Mesenchymal stem cell (in vitro differentiated cells and primary cell): ENCODE data around the gene COASY.

Experiments used
- DNase-seq: peaks from one replicate; pipeline ENCODE4 v3.0.0-alpha.2; 2013
- H2AFZ ChIP-seq: one replicate; pipeline ENCODE4 v1.6.1; 2013; ENCODE audit warnings: low read depth, mild to moderate bottlenecking, control low read depth, inconsistent platforms, low read length, moderate library complexity
- H2AK5ac ChIP-seq: 2 replicates; pipeline ENCODE4 v1.6.1; 2013; ENCODE audit warnings: low read length, moderate library complexity, mild to moderate bottlenecking, inconsistent platforms; ENCODE audit not compliant: severe bottlenecking
- H2BK120ac ChIP-seq: one replicate; pipeline ENCODE4 v1.6.1; 2013; ENCODE audit warnings: low read depth, mild to moderate bottlenecking, inconsistent platforms, low read length, moderate library complexity
- H2BK12ac ChIP-seq, 2 experiments: one replicate each; pipeline ENCODE4 v1.6.1; 2013; ENCODE audit warnings: inconsistent platforms in 2 of 2, low read length in 2 of 2, mild to moderate bottlenecking in 2 of 2, moderate library complexity in 2 of 2, control low read depth in 1 of 2
- H2BK15ac ChIP-seq: one replicate; pipeline ENCODE4 v1.6.1; 2013; ENCODE audit warnings: mild to moderate bottlenecking, low read depth, inconsistent platforms; ENCODE audit not compliant: poor library complexity, severe bottlenecking
- H2BK5ac ChIP-seq: 2 replicates; pipeline ENCODE4 v1.6.1; 2013; ENCODE audit warnings: low read depth, mild to moderate bottlenecking, low read length, control low read depth, inconsistent platforms; ENCODE audit not compliant: poor library complexity, severe bottlenecking
- H3K14ac ChIP-seq, 2 experiments: one replicate each; pipeline ENCODE4 v1.6.1; 2013; ENCODE audit warnings: inconsistent platforms in 2 of 2, low read length in 2 of 2, control low read depth in 1 of 2, mild to moderate bottlenecking in 1 of 2, moderate library complexity in 1 of 2
- H3K18ac ChIP-seq, 2 experiments: one replicate each; pipeline ENCODE4 v1.6.1; 2013; ENCODE audit warnings: inconsistent platforms in 2 of 2, low read length in 2 of 2, control low read depth in 1 of 2, low read depth in 1 of 2, mild to moderate bottlenecking in 1 of 2
- H3K23ac ChIP-seq, 2 experiments: one replicate each; pipeline ENCODE4 v1.6.1; 2013; ENCODE audit warnings: inconsistent platforms in 2 of 2, low read length in 2 of 2, mild to moderate bottlenecking in 2 of 2, moderate library complexity in 2 of 2, control low read depth in 1 of 2
- H3K27ac ChIP-seq: 2 replicates; pipeline ENCODE4 v1.5.1; 2013; ENCODE audit warnings: mild to moderate bottlenecking, moderate library complexity, low read length, control low read depth, inconsistent platforms; ENCODE audit not compliant: poor library complexity, severe bottlenecking
- H3K27me3 ChIP-seq, 2 experiments: 2 replicates each; pipeline versions ENCODE4 v1.6.1 to v1.7.0; 2013; ENCODE audit warnings: low read length in 2 of 2, mild to moderate bottlenecking in 2 of 2, moderate library complexity in 2 of 2, control low read depth in 1 of 2, inconsistent platforms in 1 of 2; ENCODE audit not compliant: control insufficient read depth in 1 of 2, insufficient read depth in 1 of 2
- H3K36me3 ChIP-seq, 2 experiments: 2 replicates each; pipeline versions ENCODE4 v1.6.1 to v1.7.0; 2013; ENCODE audit warnings: low read length in 2 of 2, control low read depth in 1 of 2, inconsistent platforms in 1 of 2, low read depth in 1 of 2, mild to moderate bottlenecking in 1 of 2; ENCODE audit not compliant: insufficient read depth in 2 of 2, control insufficient read depth in 1 of 2
- H3K4ac ChIP-seq, 2 experiments: one replicate each; pipeline ENCODE4 v1.6.1; 2013; ENCODE audit warnings: inconsistent platforms in 2 of 2, low read length in 2 of 2, mild to moderate bottlenecking in 2 of 2, moderate library complexity in 2 of 2, control low read depth in 1 of 2, low read depth in 1 of 2
- H3K4me1 ChIP-seq: 2 replicates; pipeline ENCODE4 v1.6.1; 2013; ENCODE audit warnings: low read depth, low read length, control low read depth; ENCODE audit not compliant: control insufficient read depth, insufficient read depth
- H3K4me2 ChIP-seq: 2 replicates; pipeline ENCODE4 v1.6.1; 2013; ENCODE audit warnings: low read length, mild to moderate bottlenecking, inconsistent platforms; ENCODE audit not compliant: poor library complexity, severe bottlenecking
- H3K4me3 ChIP-seq, 2 experiments: 2 replicates each; pipeline versions ENCODE4 v1.5.1 to v1.7.0; 2013; ENCODE audit warnings: low read length in 2 of 2, mild to moderate bottlenecking in 2 of 2, control low read depth in 1 of 2, low read depth in 1 of 2; ENCODE audit not compliant: insufficient read depth in 1 of 2
- H3K79me1 ChIP-seq: replicated peaks from 2 replicates; pipeline ENCODE4 v1.6.1; 2013; ENCODE audit warnings: mild to moderate bottlenecking, control low read depth, low read length, inconsistent platforms; ENCODE audit not compliant: poor library complexity, severe bottlenecking
- H3K9ac ChIP-seq: 2 replicates; pipeline ENCODE4 v1.7.0; 2013; ENCODE audit warnings: mild to moderate bottlenecking, low read length, moderate library complexity
- H3K9me3 ChIP-seq: 2 replicates; pipeline ENCODE4 v1.7.0; 2013; ENCODE audit warnings: mild to moderate bottlenecking, low read length; ENCODE audit not compliant: control insufficient read depth
- H4K8ac ChIP-seq: one replicate; pipeline ENCODE4 v1.6.1; 2013; ENCODE audit warnings: inconsistent platforms, mild to moderate bottlenecking, low read length, moderate library complexity
- H4K91ac ChIP-seq: one replicate; pipeline ENCODE4 v1.6.1; 2013; ENCODE audit warnings: mild to moderate bottlenecking, low read length, inconsistent platforms
- WGBS: methylation state at CpG from one replicate; pipeline ENCODE4 v1.1.7; 2013; ENCODE audit warnings: mixed read lengths; 5-methylcytosine and 5-hydroxymethylcytosine counted together

Gene COASY

GRCh38 chr17:42514279-42514678 lies 47.7 kb upstream of the COASY start:
- Histone ChIP-seq H3K79me1 (no peaks in the 10 kb centered on the region), H3K27ac (no peak overlapping the region), H3K23ac (no peak overlapping the region), H3K4me1 (peaks cover 14% of the 10 kb centered on the region), H4K91ac (peak overlapping the region; percentile 43), H3K4ac (peak overlapping the region in 1 of 2 experiments; percentile 13), H3K18ac (peak overlapping the region; percentile 5 to 16), H3K9ac (peak overlapping the region; percentile 48), H3K36me3 (peaks cover 39 to 52% of the 10 kb centered on the region in 2 experiments), H3K4me2 (no peak overlapping the region), H3K4me3 (no peak overlapping the region), H2BK12ac (peak overlapping the region; percentile 4 to 40), H3K9me3 (no peaks in the 10 kb centered on the region), H2AFZ (no peak overlapping the region), H2BK15ac (no peak overlapping the region), H3K27me3 (no peaks in the 10 kb centered on the region), H2AK5ac (no peak overlapping the region), H2BK5ac (no peak overlapping the region), H2BK120ac (no peak overlapping the region), H4K8ac (peak overlapping the region; percentile 10), H3K14ac (no peak overlapping the region)
- WGBS, result 99% methylated on average over 11 of the region's 11 CpGs
- no peak for DNase-seq

DNA sequence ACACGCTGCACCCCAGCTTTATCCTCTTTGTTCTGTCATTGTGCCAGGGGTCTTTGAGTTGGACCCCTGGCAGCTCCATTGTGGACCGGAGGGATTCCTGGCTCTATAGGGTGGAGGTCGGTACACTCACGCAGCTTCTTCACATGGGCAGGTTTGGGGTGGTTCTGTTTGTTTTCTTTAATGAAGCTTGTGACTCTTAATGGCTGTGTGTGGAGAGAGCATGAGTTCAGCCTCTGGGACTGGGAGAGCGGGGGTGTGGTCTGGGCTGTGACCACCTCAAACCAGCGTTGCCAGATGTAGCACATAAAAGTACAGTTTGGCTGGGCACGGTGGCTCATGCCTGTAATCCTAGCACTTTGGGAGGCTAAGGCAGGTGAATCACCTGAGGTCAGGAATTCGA lies 47.1 kb upstream of the COASY start:
- H3K79me1 ChIP-seq, result no peaks in the 10 kb centered on the region
- H3K4me3 ChIP-seq, result no peak overlapping the region
- no peak overlapping the region for H2BK15ac ChIP-seq
- no peak overlapping the region for H3K4me2 ChIP-seq
- H2AFZ ChIP-seq, result no peak overlapping the region
- peaks cover 33 to 48% of the 10 kb centered on the region in 2 experiments for H3K36me3 ChIP-seq
- H3K4me1 ChIP-seq, result peaks cover 20% of the 10 kb centered on the region
- no peak overlapping the region for H2AK5ac ChIP-seq
- H3K4ac ChIP-seq, result no peak overlapping the region
- H3K9ac ChIP-seq, result peak overlapping the region; percentile 48
- H4K91ac ChIP-seq, result no peak overlapping the region
- no peak for DNase-seq
- H3K27ac ChIP-seq, result no peak overlapping the region
- H3K9me3 ChIP-seq, result no peaks in the 10 kb centered on the region
- no peak overlapping the region for H2BK120ac ChIP-seq
- H2BK5ac ChIP-seq, result no peak overlapping the region
- H3K23ac ChIP-seq, result no peak overlapping the region
- H4K8ac ChIP-seq, result no peak overlapping the region
- H3K27me3 ChIP-seq, result no peaks in the 10 kb centered on the region
- WGBS, result 88% methylated on average over 8 of the region's 8 CpGs
- H3K18ac ChIP-seq, result peak overlapping the region; percentile 4 to 74
- H3K14ac ChIP-seq, result no peak overlapping the region
- no peak overlapping the region for H2BK12ac ChIP-seq

GRCh38 chr17:42517516-42517915 lies 44.4 kb upstream of the COASY start:
- Histone ChIP-seq H2AFZ (no peak overlapping the region), H3K4me1 (peaks cover 43% of the 10 kb centered on the region), H3K9ac (peak overlapping the region; percentile 85), H3K4ac (peak overlapping the region in 1 of 2 experiments; percentile 97), H4K8ac (no peak overlapping the region), H3K9me3 (no peaks in the 10 kb centered on the region), H2BK120ac (peak overlapping the region; percentile 3), H2AK5ac (no peak overlapping the region), H3K79me1 (no peaks in the 10 kb centered on the region), H3K36me3 (peaks cover 32 to 47% of the 10 kb centered on the region in 2 experiments), H3K27ac (peak overlapping the region; percentile 100), H3K4me2 (no peak overlapping the region), H4K91ac (peak overlapping the region; percentile 53), H3K18ac (peak overlapping the region in 1 of 2 experiments; percentile 5), H2BK5ac (no peak overlapping the region), H3K27me3 (no peaks in the 10 kb centered on the region), H2BK15ac (no peak overlapping the region), H3K14ac (no peak overlapping the region), H3K4me3 (no peak overlapping the region), H3K23ac (no peak overlapping the region), H2BK12ac (peak overlapping the region in 1 of 2 experiments; percentile 95)
- 9% methylated on average over 9 of the region's 9 CpGs for WGBS
- DNase-seq, result peak; percentile 86

GRCh38 chr17:42518046-42518754 lies 43.7 kb upstream of the COASY start:
- H3K27ac ChIP-seq, result peak overlapping the region; percentile 100
- H3K23ac ChIP-seq, result no peak overlapping the region
- H4K8ac ChIP-seq, result peak overlapping the region; percentile 98
- H3K4me3 ChIP-seq, result peak overlapping the region in 1 of 2 experiments; percentile 39
- H2BK5ac ChIP-seq, result peak overlapping the region; percentile 100
- peak overlapping the region; percentile 93 to 94 for H3K18ac ChIP-seq
- no peaks in the 10 kb centered on the region for H3K27me3 ChIP-seq
- peaks cover 3% of the 10 kb centered on the region for H3K79me1 ChIP-seq
- peak overlapping the region; percentile 96 to 97 for H3K4ac ChIP-seq
- WGBS, result 16% methylated on average over 8 of the region's 9 CpGs
- peak overlapping the region; percentile 97 to 100 for H2BK12ac ChIP-seq
- no peak overlapping the region for H3K4me2 ChIP-seq
- H3K14ac ChIP-seq, result peak overlapping the region in 1 of 2 experiments; percentile 64
- peak overlapping the region; percentile 85 for H3K9ac ChIP-seq
- no peaks in the 10 kb centered on the region for H3K9me3 ChIP-seq
- H4K91ac ChIP-seq, result peak overlapping the region; percentile 96
- H3K4me1 ChIP-seq, result peaks cover 50% of the 10 kb centered on the region
- peak overlapping the region; percentile 100 for H2AK5ac ChIP-seq
- H3K36me3 ChIP-seq, result peaks cover 34 to 51% of the 10 kb centered on the region in 2 experiments
- peak; percentile 98 for DNase-seq
- no peak overlapping the region for H2BK15ac ChIP-seq
- H2AFZ ChIP-seq, result no peak overlapping the region
- peak overlapping the region; percentile 91 for H2BK120ac ChIP-seq
